NCI-H1694 (cell line): ENCODE results near the gene SLC25A21.
"Not testable (repeated sequence)": the region's sequence is repeated elsewhere in the genome, so short reads cannot be mapped to it uniquely, and the experiment has no call there.

Experiments
- DNase-seq: peaks from one replicate; lab custom pipeline; 2025; lab: John Stamatoyannopoulos, UW

Gene SLC25A21

GRCh38 chr14:36942522-36943245 is 229.7 kb downstream of the SLC25A21 start:
- DNase-seq, result no peak

- peak; percentile 76 for DNase-seq
Observed at GRCh38 chr14:36941783-36942521, 230.5 kb downstream of the SLC25A21 start.

- no peak for DNase-seq
Observed at GRCh38 chr14:36940476-36940875, 231.9 kb downstream of the SLC25A21 start.

GRCh38 chr14:36939265-36939664 is 233.1 kb downstream of the SLC25A21 start:
- no peak for DNase-seq

- DNase-seq, result no peak
Observed at GRCh38 chr14:36938678-36939077, 233.7 kb downstream of the SLC25A21 start.

- DNase-seq, result no peak
Observed at GRCh38 chr14:36935976-36936678, 236.3 kb downstream of the SLC25A21 start.

GRCh38 chr14:36934304-36934703 is 238.1 kb downstream of the SLC25A21 start:
- no peak for DNase-seq

GRCh38 chr14:36931791-36932190 is 240.6 kb downstream of the SLC25A21 start:
- DNase-seq, result no peak

- no peak for DNase-seq
Observed at GRCh38 chr14:36928432-36928831, 244.0 kb downstream of the SLC25A21 start.

GRCh38 chr14:36925094-36925493 is 247.3 kb downstream of the SLC25A21 start:
- DNase-seq, result no peak

GRCh38 chr14:36916668-36917067 is 255.7 kb downstream of the SLC25A21 start:
- DNase-seq, result no peak

- peak; percentile 2 for DNase-seq
Observed at GRCh38 chr14:36915081-36915480, 257.3 kb downstream of the SLC25A21 start.

- no peak for DNase-seq
Observed at GRCh38 chr14:36910578-36910977, 261.8 kb downstream of the SLC25A21 start.

- DNase-seq, result no peak
Observed at GRCh38 chr14:36905272-36905888, 267.0 kb downstream of the SLC25A21 start.

GRCh38 chr14:36901861-36902260 is 270.5 kb downstream of the SLC25A21 start:
- no peak for DNase-seq

GRCh38 chr14:36900846-36901245 is 271.6 kb downstream of the SLC25A21 start:
- DNase-seq, result no peak

GRCh38 chr14:36896300-36896699 is 276.1 kb downstream of the SLC25A21 start:
- not testable (repeated sequence) for DNase-seq

GRCh38 chr14:36884049-36884448 is 288.4 kb downstream of the SLC25A21 start:
- no peak for DNase-seq

GRCh38 chr14:36880276-36880675 is 292.1 kb downstream of the SLC25A21 start:
- no peak for DNase-seq

GRCh38 chr14:36879558-36879957 is 292.8 kb downstream of the SLC25A21 start:
- no peak for DNase-seq

GRCh38 chr14:36874396-36875138 is 297.8 kb downstream of the SLC25A21 start:
- no peak for DNase-seq

GRCh38 chr14:36870776-36871175 is 301.6 kb downstream of the SLC25A21 start:
- DNase-seq, result no peak
